PFSK-1 (cell line): ENCODE measurements around the gene DMWD.
A peak's percentile ranks its signal among the peaks of the same experiment; 100 is the strongest.

Experiments used
- POLR2AphosphoS5 ChIP-seq: IDR thresholded peaks from 2 replicates; pipeline ENCODE4 v1.6.1; 2012; ENCODE audit warnings: low read depth, mild to moderate bottlenecking, control low read depth, low read length, moderate library complexity
- REST ChIP-seq, 2 experiments: IDR thresholded peaks; 2 replicates each; pipeline versions ENCODE4 v1.6.1 to v1.8.0; 2011 to 2012; ENCODE audit warnings: low read depth in 2 of 2, low read length in 2 of 2, control low read depth in 1 of 2, inconsistent platforms in 1 of 2, mild to moderate bottlenecking in 1 of 2, moderate library complexity in 1 of 2; ENCODE audit not compliant: insufficient read depth in 1 of 2
- SIN3A ChIP-seq: IDR thresholded peaks from 2 replicates; pipeline ENCODE4 v1.6.1; 2012; ENCODE audit warnings: mild to moderate bottlenecking, low read length, moderate library complexity, borderline replicate concordance; ENCODE audit not compliant: insufficient read depth

GRCh38 chr19:45767881-45768654 is 24.6 kb downstream of the DMWD start:
- TF ChIP-seq REST (IDR thresholded peaks at IDR 0.05; ENCODE audit: insufficient read depth in 1 of 2, low read depth in 2 of 2, low read length in 2 of 2): 0 out of 4 replicates have a peak, but pooled peaks of 1 of the 2 experiments have one; percentile 5
- TF ChIP-seq SIN3A: no peak
- TF ChIP-seq POLR2AphosphoS5: no peak
